H1 (cell line): Measurements from ENCODE around the gene MMP15. TPM values are rescaled to one million over a fixed set of nuclear protein-coding genes. Genes with fewer than 3 reads are reported as not detected.

ENCODE experiments used
- EP300 ChIP-seq, 2 experiments: IDR thresholded peaks; 1 replicate in 1 of 2; 2 replicates in 1 of 2; pipeline ENCODE4 v1.6.1; 2011 to 2012; ENCODE audit warnings: low read depth in 2 of 2, low read length in 2 of 2, mild to moderate bottlenecking in 2 of 2, borderline replicate concordance in 1 of 2, inconsistent platforms in 1 of 2, moderate library complexity in 1 of 2
- SUZ12 ChIP-seq: fragments of 200-600 bp; sonication (generic); IDR thresholded peaks from 2 replicates; pipeline ENCODE4 v1.6.1; 2012; ENCODE audit warnings: mild to moderate bottlenecking, inconsistent platforms, low read length, moderate library complexity, mixed read lengths
- polyA plus RNA-seq, 7 experiments: library from polyadenylated mRNA; depleted of rRNA in 3 of 7; stranded (reverse) in 5 of 7; unstranded in 2 of 7; fragments of >200 nt in 5 of 7; fragments of 200-250 nt in 2 of 7; gene quantifications; 1 replicate in 5 of 7; 2 replicates in 1 of 7; 4 replicates in 1 of 7; pipeline versions ENCODE4 v1.2.1 to v1.2.3, GENCODE V29; 2011 to 2013; ENCODE audit warnings: missing spikeins in 2 of 7, mixed read lengths in 2 of 7
- total RNA-seq: library from RNA; stranded (reverse); fragmentation: NEBNext Ultra II Directional; extraction: Animal tissue kit (Norgen Biotek cat#: 25700); gene quantifications from 2 replicates; pipeline ENCODE4 v1.2.1, GENCODE V29; 2021

Gene MMP15
- total and polyA plus RNA-seq, 2 of the 8 experiments (the other 6 are each of a cell fraction or from before 2014, with no cell fraction given), result 38.5 to 42.2 TPM

DNA sequence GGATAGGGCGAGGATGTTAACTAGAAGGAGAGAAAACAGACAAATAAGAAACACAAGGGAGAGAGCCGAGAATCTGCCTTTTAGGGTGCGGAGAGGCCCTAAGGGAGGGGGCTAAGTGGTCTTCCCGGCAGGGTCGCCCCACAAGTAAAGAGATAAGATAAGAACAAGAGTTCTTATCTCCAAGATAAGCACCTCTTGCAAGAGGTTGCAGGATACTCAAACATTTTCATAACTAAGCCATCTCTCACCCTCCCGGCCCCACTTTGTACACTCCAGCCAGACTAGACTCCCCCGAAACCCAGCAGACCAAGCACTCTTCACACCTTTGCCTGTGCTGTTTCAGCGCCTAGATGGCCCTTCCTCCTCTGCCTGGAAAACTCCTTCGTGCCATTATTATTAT lies 39.4 kb upstream of the MMP15 start (continued):
- no peak for TF ChIP-seq EP300 (IDR thresholded peaks at IDR 0.05; ENCODE audit: borderline replicate concordance in 1 of 2, low read depth in 2 of 2, low read length in 2 of 2)
- no peak for TF ChIP-seq SUZ12
